Measurements from ENCODE around the gene TUT7.
"Not testable (repeated sequence)": the region's sequence is repeated elsewhere in the genome, so short reads cannot be mapped to it uniquely, and the experiment has no call there.

TUT7 gene

DNA sequence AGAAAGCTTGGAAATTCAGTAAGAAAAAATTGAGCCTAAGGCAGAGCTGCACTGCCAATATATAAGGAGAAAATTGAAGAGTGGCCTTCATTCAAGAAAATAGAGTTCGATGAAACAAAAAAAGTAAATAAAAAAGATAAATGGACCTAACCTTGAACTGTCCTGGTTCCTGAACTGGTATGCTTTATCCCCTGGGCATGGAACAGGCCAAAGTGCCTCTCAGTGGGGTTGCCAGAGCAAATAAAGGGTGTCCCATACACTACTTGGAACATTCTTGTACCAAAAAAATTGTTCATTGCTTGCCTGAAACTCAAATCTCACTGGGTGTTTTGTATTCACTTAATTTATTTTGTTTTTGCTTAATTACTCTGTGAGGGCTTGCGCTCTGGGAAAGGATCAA, 42.2 kb upstream of the TUT7 start:
- TF ChIP-seq EZH2 (IDR thresholded peaks at IDR 0.05; ENCODE audit: borderline replicate concordance, low read depth, low read length, severe bottlenecking) = no peak
- TF ChIP-seq, protein P1, sequence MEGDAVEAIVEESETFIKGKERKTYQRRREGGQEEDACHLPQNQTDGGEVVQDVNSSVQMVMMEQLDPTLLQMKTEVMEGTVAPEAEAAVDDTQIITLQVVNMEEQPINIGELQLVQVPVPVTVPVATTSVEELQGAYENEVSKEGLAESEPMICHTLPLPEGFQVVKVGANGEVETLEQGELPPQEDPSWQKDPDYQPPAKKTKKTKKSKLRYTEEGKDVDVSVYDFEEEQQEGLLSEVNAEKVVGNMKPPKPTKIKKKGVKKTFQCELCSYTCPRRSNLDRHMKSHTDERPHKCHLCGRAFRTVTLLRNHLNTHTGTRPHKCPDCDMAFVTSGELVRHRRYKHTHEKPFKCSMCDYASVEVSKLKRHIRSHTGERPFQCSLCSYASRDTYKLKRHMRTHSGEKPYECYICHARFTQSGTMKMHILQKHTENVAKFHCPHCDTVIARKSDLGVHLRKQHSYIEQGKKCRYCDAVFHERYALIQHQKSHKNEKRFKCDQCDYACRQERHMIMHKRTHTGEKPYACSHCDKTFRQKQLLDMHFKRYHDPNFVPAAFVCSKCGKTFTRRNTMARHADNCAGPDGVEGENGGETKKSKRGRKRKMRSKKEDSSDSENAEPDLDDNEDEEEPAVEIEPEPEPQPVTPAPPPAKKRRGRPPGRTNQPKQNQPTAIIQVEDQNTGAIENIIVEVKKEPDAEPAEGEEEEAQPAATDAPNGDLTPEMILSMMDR (IDR thresholded peaks at IDR 0.05; ENCODE audit: borderline replicate concordance, extremely low read depth, low read length, poor library complexity, severe bottlenecking) = no peak
- Histone ChIP-seq H3K4me1 (ENCODE audit: insufficient read depth, low read length) (no peaks in the 10 kb centered on the region), H2AFZ (ENCODE audit: low read depth, low read length) (no peak overlapping the region), H3K4me2 (ENCODE audit: insufficient read depth, low read length) (no peak overlapping the region), H3K9me3 (ENCODE audit: insufficient read depth, low read length, severe bottlenecking) (no peaks in the 10 kb centered on the region), H3K79me2 (ENCODE audit: insufficient read depth, low read length) (no peaks in the 10 kb centered on the region), H3K27ac (ENCODE audit: low read length) (no peak overlapping the region), H3K4me3 (ENCODE audit: low read depth in 1 of 2, low read length in 2 of 2) (no peak overlapping the region), H4K20me1 (ENCODE audit: insufficient read depth, low read length) (no peaks in the 10 kb centered on the region), H3K36me3 (ENCODE audit: insufficient read depth, low read length) (no peaks in the 10 kb centered on the region), H3K27me3 (ENCODE audit: insufficient read depth, low read length, poor library complexity) (no peaks in the 10 kb centered on the region), H3K9ac (ENCODE audit: low read depth, low read length) (no peak overlapping the region)
- no peak for ATAC-seq (ENCODE audit: insufficient read depth, low read depth)
- no peak for DNase-seq

DNA sequence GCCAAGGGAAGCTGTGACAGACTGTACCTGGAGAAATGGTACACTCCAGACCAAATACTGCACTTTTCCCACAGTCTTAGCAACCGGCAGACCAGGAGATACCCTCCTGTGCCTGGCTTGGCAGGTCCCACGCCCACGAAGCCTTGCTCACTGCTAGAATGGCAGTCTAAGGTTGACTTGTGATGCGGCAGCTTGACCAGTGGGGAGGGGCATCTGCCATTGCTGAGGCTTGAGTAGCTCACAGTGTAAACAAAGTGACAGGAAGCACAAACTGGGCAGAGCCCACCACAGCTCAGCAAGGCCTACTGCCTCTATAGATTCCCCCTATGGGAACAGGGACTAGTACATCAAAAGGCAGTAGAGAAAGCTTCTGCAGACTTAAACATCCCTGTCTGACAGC, 36.0 kb upstream of the TUT7 start:
- H3K9ac ChIP-seq (ENCODE audit: low read depth, low read length); H3K4me2 ChIP-seq (ENCODE audit: insufficient read depth, low read length); H3K36me3 ChIP-seq (ENCODE audit: insufficient read depth, low read length); H2AFZ ChIP-seq (ENCODE audit: low read depth, low read length); H3K27me3 ChIP-seq (ENCODE audit: insufficient read depth, low read length, poor library complexity); H3K9me3 ChIP-seq (ENCODE audit: insufficient read depth, low read length, severe bottlenecking); H3K4me1 ChIP-seq (ENCODE audit: insufficient read depth, low read length); ATAC-seq (ENCODE audit: insufficient read depth, low read depth); DNase-seq; H3K79me2 ChIP-seq (ENCODE audit: insufficient read depth, low read length); H4K20me1 ChIP-seq (ENCODE audit: insufficient read depth, low read length); H3K27ac ChIP-seq (ENCODE audit: low read length); H3K4me3 ChIP-seq (ENCODE audit: low read depth in 1 of 2, low read length in 2 of 2): not testable (repeated sequence)

DNA sequence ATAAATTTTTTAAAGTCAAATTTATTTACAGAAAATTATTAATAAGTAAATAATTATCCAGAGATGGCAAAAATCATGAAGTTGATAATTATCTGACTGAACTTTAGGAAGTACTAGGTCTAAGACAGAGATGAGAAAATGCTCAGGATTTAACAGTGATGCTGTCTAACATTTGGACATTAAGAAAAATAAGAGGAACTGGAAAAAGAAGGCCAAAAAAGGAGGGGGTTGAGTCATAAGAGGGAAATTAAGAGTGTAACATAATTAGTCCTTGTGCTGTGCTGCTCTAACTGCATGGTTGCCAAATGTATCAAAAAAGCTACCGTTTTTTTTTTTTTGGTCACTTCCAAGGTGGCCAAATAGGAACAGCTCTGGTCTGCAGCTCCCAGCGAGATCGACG, 35.4 kb upstream of the TUT7 start:
- Histone ChIP-seq H3K4me3 (ENCODE audit: low read depth in 1 of 2, low read length in 2 of 2) (no peak overlapping the region), H3K9ac (ENCODE audit: low read depth, low read length) (no peak overlapping the region), H3K4me1 (ENCODE audit: insufficient read depth, low read length) (no peaks in the 10 kb centered on the region), H3K27me3 (ENCODE audit: insufficient read depth, low read length, poor library complexity) (no peaks in the 10 kb centered on the region), H3K27ac (ENCODE audit: low read length) (no peak overlapping the region), H4K20me1 (ENCODE audit: insufficient read depth, low read length) (no peaks in the 10 kb centered on the region), H3K9me3 (ENCODE audit: insufficient read depth, low read length, severe bottlenecking) (no peaks in the 10 kb centered on the region), H3K4me2 (ENCODE audit: insufficient read depth, low read length) (no peak overlapping the region), H3K79me2 (ENCODE audit: insufficient read depth, low read length) (no peaks in the 10 kb centered on the region), H3K36me3 (ENCODE audit: insufficient read depth, low read length) (no peaks in the 10 kb centered on the region), H2AFZ (ENCODE audit: low read depth, low read length) (no peak overlapping the region)
- TF ChIP-seq, protein P1 (IDR thresholded peaks at IDR 0.05; ENCODE audit: borderline replicate concordance, extremely low read depth, low read length, poor library complexity, severe bottlenecking) = no peak
- TF ChIP-seq EZH2 (IDR thresholded peaks at IDR 0.05; ENCODE audit: borderline replicate concordance, low read depth, low read length, severe bottlenecking) = no peak
- ATAC-seq (ENCODE audit: insufficient read depth, low read depth) (no peak), DNase-seq (no peak)

DNA sequence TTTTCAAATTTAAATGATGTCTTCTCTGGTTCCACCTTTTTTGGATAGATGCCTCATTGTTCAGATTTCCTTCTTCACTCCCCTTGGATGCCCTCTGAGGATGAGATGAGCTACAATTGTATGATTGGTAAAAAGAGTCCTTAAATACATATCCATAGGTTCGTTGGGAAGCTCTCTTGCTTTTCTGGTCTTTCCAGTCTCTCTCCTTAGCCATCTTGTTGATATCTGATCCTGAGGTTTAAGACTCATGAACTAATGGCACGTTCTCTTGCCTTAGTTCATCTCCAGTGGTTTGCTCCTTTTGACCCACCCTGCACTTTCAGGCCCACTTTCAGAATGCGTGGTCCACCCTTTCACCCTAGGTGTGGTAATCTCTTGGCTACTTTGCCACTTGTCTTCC, 33.2 kb upstream of the TUT7 start:
- TF ChIP-seq, protein P1 (IDR thresholded peaks at IDR 0.05; ENCODE audit: borderline replicate concordance, extremely low read depth, low read length, poor library complexity, severe bottlenecking) = no peak
- no peak for TF ChIP-seq EZH2 (IDR thresholded peaks at IDR 0.05; ENCODE audit: borderline replicate concordance, low read depth, low read length, severe bottlenecking)
- no peaks in the 10 kb centered on the region for H4K20me1 ChIP-seq (ENCODE audit: insufficient read depth, low read length)
- no peak overlapping the region for H3K4me3 ChIP-seq (ENCODE audit: low read depth in 1 of 2, low read length in 2 of 2)
- no peak for DNase-seq
- no peak for ATAC-seq (ENCODE audit: insufficient read depth, low read depth)
- no peak overlapping the region for H3K9ac ChIP-seq (ENCODE audit: low read depth, low read length)
- no peaks in the 10 kb centered on the region for H3K4me1 ChIP-seq (ENCODE audit: insufficient read depth, low read length)
- no peak overlapping the region for H3K4me2 ChIP-seq (ENCODE audit: insufficient read depth, low read length)
- no peak overlapping the region for H3K27ac ChIP-seq (ENCODE audit: low read length)
- no peaks in the 10 kb centered on the region for H3K27me3 ChIP-seq (ENCODE audit: insufficient read depth, low read length, poor library complexity)
- H3K36me3 ChIP-seq (ENCODE audit: insufficient read depth, low read length) = no peaks in the 10 kb centered on the region
- no peaks in the 10 kb centered on the region for H3K9me3 ChIP-seq (ENCODE audit: insufficient read depth, low read length, severe bottlenecking)
- no peak overlapping the region for H2AFZ ChIP-seq (ENCODE audit: low read depth, low read length)
- H3K79me2 ChIP-seq (ENCODE audit: insufficient read depth, low read length) = no peaks in the 10 kb centered on the region

DNA sequence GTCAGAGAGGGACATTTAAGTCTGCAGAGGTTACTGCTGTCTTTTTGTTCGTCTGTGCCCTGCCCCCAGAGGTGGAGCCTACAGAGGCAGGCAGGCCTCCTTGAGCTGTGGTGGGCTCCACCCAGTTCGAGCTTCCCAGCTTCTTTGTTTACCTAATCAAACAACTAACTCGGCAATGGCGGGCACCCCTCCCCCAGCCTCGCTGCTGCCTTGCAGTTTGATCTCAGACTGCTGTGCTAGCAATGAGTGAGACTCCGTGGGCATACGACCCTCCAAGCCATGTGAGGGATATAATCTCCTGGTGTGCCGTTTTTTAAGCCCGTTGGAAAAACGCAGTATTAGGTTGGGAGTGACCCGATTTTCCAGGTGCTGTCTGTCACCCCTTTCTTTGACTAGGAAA, 28.8 kb upstream of the TUT7 start:
- not testable (repeated sequence) for H2AFZ ChIP-seq (ENCODE audit: low read depth, low read length); H3K36me3 ChIP-seq (ENCODE audit: insufficient read depth, low read length); ATAC-seq (ENCODE audit: insufficient read depth, low read depth); H3K9ac ChIP-seq (ENCODE audit: low read depth, low read length); H3K27me3 ChIP-seq (ENCODE audit: insufficient read depth, low read length, poor library complexity); DNase-seq; H3K4me2 ChIP-seq (ENCODE audit: insufficient read depth, low read length); H3K27ac ChIP-seq (ENCODE audit: low read length); H3K79me2 ChIP-seq (ENCODE audit: insufficient read depth, low read length); H3K4me3 ChIP-seq (ENCODE audit: low read depth in 1 of 2, low read length in 2 of 2); H3K4me1 ChIP-seq (ENCODE audit: insufficient read depth, low read length); H3K9me3 ChIP-seq (ENCODE audit: insufficient read depth, low read length, severe bottlenecking); H4K20me1 ChIP-seq (ENCODE audit: insufficient read depth, low read length)

Measured in DND-41 (cell line).